Esophagus squamous epithelium (tissue), 5 donors: ENCODE results near the gene CLCN2. TPM values are rescaled to one million over a fixed set of nuclear protein-coding genes. Genes with fewer than 3 reads are reported as not detected.

ENCODE experiments used
- DNase-seq: peaks from one replicate; lab custom pipeline; 2025; lab: John Stamatoyannopoulos, UW
- H3K27ac ChIP-seq, 4 donors: fragments of 200-600 bp; sonication (generic); one replicate each; pipeline ENCODE4 v1.5.1; 2016 to 2019; ENCODE audit warnings: mild to moderate bottlenecking in 1 of 4
- H3K27me3 ChIP-seq, 4 donors: fragments of 200-600 bp; sonication (generic); 1 replicate in 3 of 4; 2 replicates in 1 of 4; pipeline versions ENCODE4 v1.5.1 to v1.6.0; 2017 to 2021; ENCODE audit warnings: antibody characterized with exemption in 1 of 4
- H3K36me3 ChIP-seq, 3 donors: fragments of 200-600 bp; sonication (generic); one replicate each; pipeline ENCODE4 v1.5.1; 2016 to 2019
- H3K4me1 ChIP-seq, 3 donors: fragments of 200-600 bp; sonication (generic); one replicate each; pipeline ENCODE4 v1.5.1; 2017 to 2019
- H3K4me3 ChIP-seq, 4 donors: fragments of 200-600 bp; sonication (generic); 1 replicate in 3 of 4; 2 replicates in 1 of 4; pipeline ENCODE4 v1.5.1; 2016 to 2019; ENCODE audit warnings: mild to moderate bottlenecking in 2 of 4, moderate library complexity in 1 of 4
- H3K9me3 ChIP-seq, 3 donors: fragments of 200-600 bp; sonication (generic); one replicate each; pipeline ENCODE4 v1.5.1; 2016 to 2019
- POLR2A ChIP-seq, 4 donors: fragments of 450-650 bp; IDR thresholded peaks; one replicate each; pipeline ENCODE4 v1.6.1; 2017; ENCODE audit warnings: antibody characterized with exemption in 4 of 4, mild to moderate bottlenecking in 4 of 4, moderate library complexity in 3 of 4
- WGBS, 2 donors: methylation state at CpG; one replicate each; pipeline ENCODE4 v1.1.5; 2018; 5-methylcytosine and 5-hydroxymethylcytosine counted together
- intact Hi-C: fragments of 100-400 bp; cut with DNase I; formaldehyde crosslinking; loops from one replicate; pipeline ENCODE4 v1.15.0; 2022
- total RNA-seq, 4 donors: library from RNA; depleted of rRNA; stranded (reverse); fragments of >200 nt; gene quantifications; one replicate each; pipeline ENCODE4 v1.1.0, GENCODE V29; 2016
- TF ChIP-seq, protein P1 (sequence below), 6 experiments: fragments of 450-650 bp in 4 of 6; fragments of 200-600 bp in 2 of 6; sonication (generic) in 2 of 6; IDR thresholded peaks; one replicate each; pipeline ENCODE4 v1.5.1; 2016 to 2019; ENCODE audit warnings: antibody characterized with exemption in 6 of 6, mild to moderate bottlenecking in 4 of 6, moderate library complexity in 4 of 6
- donor health status: DM: yes; HTN: yes; CAD: no.

Gene CLCN2
- 1 to 10 TPM; 2.1 to 4.2 (median 3.0) TPM for total RNA-seq

DNA sequence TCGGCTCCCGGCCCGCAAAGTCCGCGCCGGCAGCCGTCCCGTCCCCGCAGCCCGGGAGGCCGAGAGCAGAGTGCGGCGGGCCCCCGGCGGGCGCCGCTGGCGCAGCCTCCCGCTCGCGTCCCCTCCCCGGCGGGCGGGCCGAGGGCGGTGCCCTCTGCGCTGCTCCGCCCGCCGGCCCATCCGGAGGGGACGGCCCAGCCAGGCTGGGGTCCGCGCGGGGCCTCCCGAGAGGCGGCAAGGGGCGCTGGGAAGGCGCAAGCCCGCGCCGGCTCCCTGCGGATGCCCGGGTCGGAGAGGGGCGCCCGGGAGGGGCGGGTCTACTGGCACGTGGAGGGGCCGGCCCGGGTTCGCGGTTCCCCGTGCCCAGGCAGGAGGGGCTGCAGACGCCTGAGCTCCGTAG is at the start of gene CLCN2, which contains the start of gene POLR2H:
TSS of gene CLCN2 (minus strand) at position 74 of the 400 bp plus-strand sequence. CDS start 126 bp downstream, outside the sequence.
TSS of gene POLR2H (plus strand) at position 179 of the 400 bp plus-strand sequence. CDS start 1,783 bp downstream, outside the sequence.
- TF ChIP-seq, protein P1, sequence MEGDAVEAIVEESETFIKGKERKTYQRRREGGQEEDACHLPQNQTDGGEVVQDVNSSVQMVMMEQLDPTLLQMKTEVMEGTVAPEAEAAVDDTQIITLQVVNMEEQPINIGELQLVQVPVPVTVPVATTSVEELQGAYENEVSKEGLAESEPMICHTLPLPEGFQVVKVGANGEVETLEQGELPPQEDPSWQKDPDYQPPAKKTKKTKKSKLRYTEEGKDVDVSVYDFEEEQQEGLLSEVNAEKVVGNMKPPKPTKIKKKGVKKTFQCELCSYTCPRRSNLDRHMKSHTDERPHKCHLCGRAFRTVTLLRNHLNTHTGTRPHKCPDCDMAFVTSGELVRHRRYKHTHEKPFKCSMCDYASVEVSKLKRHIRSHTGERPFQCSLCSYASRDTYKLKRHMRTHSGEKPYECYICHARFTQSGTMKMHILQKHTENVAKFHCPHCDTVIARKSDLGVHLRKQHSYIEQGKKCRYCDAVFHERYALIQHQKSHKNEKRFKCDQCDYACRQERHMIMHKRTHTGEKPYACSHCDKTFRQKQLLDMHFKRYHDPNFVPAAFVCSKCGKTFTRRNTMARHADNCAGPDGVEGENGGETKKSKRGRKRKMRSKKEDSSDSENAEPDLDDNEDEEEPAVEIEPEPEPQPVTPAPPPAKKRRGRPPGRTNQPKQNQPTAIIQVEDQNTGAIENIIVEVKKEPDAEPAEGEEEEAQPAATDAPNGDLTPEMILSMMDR (IDR thresholded peaks at IDR 0.05), result no peak
- peak in 2 of 4 donors; percentile 62 to 84 for TF ChIP-seq POLR2A (IDR thresholded peaks at IDR 0.05)
- DNase-seq, result no peak
- H3K4me1 ChIP-seq, result peaks cover 16 to 42% (median 21%) of the 10 kb centered on the region in 3 donors
- H3K9me3 ChIP-seq, result no peaks in the 10 kb centered on the region
- H3K4me3 ChIP-seq, result peak within 1 kb of the TSS; percentile 64 to 94 (median 86)
- no CpG with 5 or more reads among the region's 56 CpGs for WGBS, 2 donors
- peak within 1 kb of the TSS; percentile 97 to 99 (median 98) for H3K27ac ChIP-seq
- peaks cover 0 to 40% (median 0%) of the 10 kb centered on the region in 3 donors for H3K36me3 ChIP-seq
- intact Hi-C loops, result no loop called here
- H3K27me3 ChIP-seq, result no peaks in the 10 kb centered on the region

DNA sequence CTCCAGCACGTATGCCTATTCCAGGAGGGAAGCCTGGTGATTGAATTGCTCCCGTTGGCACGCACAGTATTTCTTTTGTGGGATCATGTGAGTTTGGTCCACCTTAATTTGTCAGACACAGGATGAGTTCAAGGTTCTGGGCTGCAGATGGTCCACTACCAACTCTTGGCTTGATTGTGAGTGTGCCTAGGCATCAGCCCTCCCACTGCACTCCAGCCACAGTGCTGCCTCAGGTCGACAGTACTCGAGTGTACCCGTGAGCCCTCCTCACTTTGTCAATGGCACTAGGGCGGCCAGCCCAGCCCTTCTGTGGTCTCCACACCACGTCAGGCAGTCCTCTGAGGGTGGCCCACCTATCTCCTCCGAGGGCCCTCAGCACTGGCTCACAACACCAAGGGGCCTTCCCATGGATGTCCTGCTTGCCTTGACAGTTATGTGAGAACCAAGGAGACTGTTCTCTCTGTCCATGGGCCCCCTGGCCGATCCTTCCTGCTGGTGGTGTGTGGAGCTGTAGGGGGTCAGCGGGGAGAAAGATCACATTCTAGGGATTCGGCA is 48.6 kb upstream of the CLCN2 start:
- DNase-seq, result no peak
- Histone ChIP-seq H3K27ac (no peak overlapping the region), H3K36me3 (no peaks in the 10 kb centered on the region), H3K27me3 (no peaks in the 10 kb centered on the region), H3K9me3 (no peaks in the 10 kb centered on the region), H3K4me1 (no peaks in the 10 kb centered on the region), H3K4me3 (no peak overlapping the region)
- TF ChIP-seq, protein P1 (IDR thresholded peaks at IDR 0.05), result no peak
- no peak for TF ChIP-seq POLR2A (IDR thresholded peaks at IDR 0.05)
- intact Hi-C loops, result loop anchor here (10.0 kb wide), 2 partner anchors 105 to 135 kb away; no protein-coding TSS in a partner anchor
- WGBS, 2 donors, result 72 to 100% methylated on average over 6 to 7 of the region's 12 CpGs

DNA sequence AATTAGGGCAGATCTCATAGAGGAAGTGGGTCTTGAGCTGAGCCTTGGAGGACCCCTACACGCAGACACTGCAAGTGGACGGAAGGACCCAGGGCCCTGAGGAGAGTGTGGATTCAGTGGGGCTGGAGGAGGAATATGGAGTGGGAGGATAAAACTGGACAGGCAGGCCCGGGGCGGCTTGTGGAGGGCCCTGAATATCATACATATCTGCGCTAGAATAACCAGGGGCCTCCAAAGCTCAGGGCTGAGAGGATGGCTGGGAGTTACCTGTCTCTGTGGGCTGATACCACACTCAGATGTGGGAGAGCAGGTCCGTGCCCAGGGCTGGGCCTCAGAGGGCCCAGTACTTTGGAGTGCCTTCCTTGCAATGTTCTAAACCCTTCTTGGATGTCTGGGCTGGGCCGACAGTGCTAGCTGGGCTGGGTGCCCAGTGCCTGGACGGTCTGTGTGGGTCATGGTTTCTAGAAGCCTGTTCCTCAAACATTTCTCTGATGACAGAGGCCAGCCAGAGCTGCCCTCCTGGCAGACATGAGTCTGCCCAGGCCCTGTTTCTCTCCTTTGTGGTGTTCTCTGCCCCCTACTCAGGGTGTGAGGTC is 48.0 kb upstream of the CLCN2 start:
- no peaks in the 10 kb centered on the region for H3K27me3 ChIP-seq
- no peaks in the 10 kb centered on the region for H3K9me3 ChIP-seq
- no peak for TF ChIP-seq POLR2A (IDR thresholded peaks at IDR 0.05)
- TF ChIP-seq, protein P1 (IDR thresholded peaks at IDR 0.05), result no peak
- H3K36me3 ChIP-seq, result no peaks in the 10 kb centered on the region
- WGBS, 2 donors, result 84 to 100% methylated on average over 1 to 7 of the region's 8 CpGs
- H3K4me3 ChIP-seq, result no peak overlapping the region
- DNase-seq, result no peak
- no peaks in the 10 kb centered on the region for H3K4me1 ChIP-seq
- intact Hi-C loops, result no loop called here
- H3K27ac ChIP-seq, result no peak overlapping the region

DNA sequence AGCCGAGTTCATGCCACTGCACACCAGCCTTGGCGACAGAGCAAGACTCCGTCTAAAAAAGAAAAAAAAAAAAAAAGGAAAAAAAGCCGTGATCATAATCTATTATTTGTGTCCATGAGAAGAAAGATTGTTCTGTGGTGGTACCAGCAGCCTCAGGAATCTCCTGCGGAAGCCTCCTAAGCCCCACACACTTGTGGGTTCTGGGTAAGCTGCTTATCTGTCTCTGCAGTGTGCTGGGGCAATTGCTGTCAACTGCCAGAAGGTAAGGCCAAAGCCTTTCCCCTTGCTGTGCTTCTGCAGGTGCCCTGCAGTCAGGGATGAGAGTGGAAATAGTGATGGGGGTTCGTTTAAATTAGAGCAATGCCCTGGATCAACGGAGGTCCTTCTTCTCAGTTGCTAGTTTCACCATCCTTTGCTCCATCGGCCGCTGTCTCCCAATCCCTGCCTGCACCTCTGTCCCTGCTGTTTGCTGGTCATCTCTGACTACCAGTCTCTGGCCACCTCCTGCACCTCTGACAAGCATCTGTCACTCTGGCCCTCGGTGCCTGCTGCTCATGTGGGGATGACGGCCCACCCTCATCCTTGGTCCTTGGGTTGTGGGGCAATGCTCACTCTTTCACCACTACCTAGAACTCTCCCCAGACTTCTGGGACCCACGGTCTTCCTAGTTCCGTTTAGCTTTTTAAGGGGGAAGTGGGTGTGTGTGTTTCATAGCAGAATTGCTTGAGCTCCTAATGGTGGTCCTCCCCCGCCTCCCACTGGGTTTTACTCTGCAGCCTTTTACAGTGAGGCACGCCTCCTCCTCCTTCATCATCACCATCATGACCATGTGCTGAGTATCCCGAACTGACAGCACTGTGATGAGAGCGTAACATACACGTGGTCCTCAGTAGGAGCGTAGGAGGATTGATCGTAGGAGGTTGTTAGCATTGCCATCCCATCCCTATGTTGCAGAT is 43.9 kb upstream of the CLCN2 start:
- no peaks in the 10 kb centered on the region for H3K9me3 ChIP-seq
- H3K4me3 ChIP-seq, result no peak overlapping the region
- peaks cover 0 to 24% (median 0%) of the 10 kb centered on the region in 4 donors for H3K27me3 ChIP-seq
- H3K36me3 ChIP-seq, result no peaks in the 10 kb centered on the region
- intact Hi-C loops, result no loop called here
- no peak for DNase-seq
- 77 to 78% methylated on average over 19 of the region's 20 CpGs for WGBS, 2 donors
- H3K27ac ChIP-seq, result no peak overlapping the region
- no peak for TF ChIP-seq POLR2A (IDR thresholded peaks at IDR 0.05)
- TF ChIP-seq, protein P1 (IDR thresholded peaks at IDR 0.05), result no peak
- H3K4me1 ChIP-seq, result no peaks in the 10 kb centered on the region
